Subcutaneous abdominal adipose tissue (tissue), 5 donors: ENCODE results near the gene TNIK.

Source experiments
- H3K27ac ChIP-seq: one replicate; pipeline ENCODE4 v1.7.0; 2013; ENCODE audit warnings: low read depth, mild to moderate bottlenecking, inconsistent platforms, low read length, moderate library complexity
- H3K27me3 ChIP-seq, 5 donors: one replicate each; pipeline ENCODE4 v1.7.0; 2013; ENCODE audit warnings: low read length in 5 of 5, inconsistent platforms in 1 of 5; ENCODE audit not compliant: control insufficient read depth in 5 of 5, insufficient read depth in 4 of 5
- H3K36me3 ChIP-seq, 5 donors: one replicate each; pipeline ENCODE4 v1.7.0; 2013; ENCODE audit warnings: low read length in 5 of 5; ENCODE audit not compliant: control insufficient read depth in 5 of 5, insufficient read depth in 5 of 5
- H3K4me1 ChIP-seq, 5 donors: one replicate each; pipeline ENCODE4 v1.7.0; 2013; ENCODE audit warnings: low read length in 5 of 5, mild to moderate bottlenecking in 3 of 5, moderate library complexity in 1 of 5; ENCODE audit not compliant: control insufficient read depth in 5 of 5, insufficient read depth in 5 of 5
- H3K4me3 ChIP-seq, 5 donors: one replicate each; pipeline ENCODE4 v1.7.0; 2013; ENCODE audit warnings: low read length in 5 of 5, low read depth in 1 of 5
- H3K9ac ChIP-seq, 5 donors: one replicate each; pipeline ENCODE4 v1.7.0; 2013; ENCODE audit warnings: low read length in 5 of 5, mild to moderate bottlenecking in 4 of 5, moderate library complexity in 3 of 5
- H3K9me3 ChIP-seq, 5 donors: one replicate each; pipeline ENCODE4 v1.7.0; 2013; ENCODE audit warnings: low read length in 5 of 5; ENCODE audit not compliant: control insufficient read depth in 5 of 5
- donor health status: healthy.
- donor health status: healthy.
- donor health status: healthy.
- donor health status: healthy.
- donor health status: healthy.

Gene TNIK

DNA sequence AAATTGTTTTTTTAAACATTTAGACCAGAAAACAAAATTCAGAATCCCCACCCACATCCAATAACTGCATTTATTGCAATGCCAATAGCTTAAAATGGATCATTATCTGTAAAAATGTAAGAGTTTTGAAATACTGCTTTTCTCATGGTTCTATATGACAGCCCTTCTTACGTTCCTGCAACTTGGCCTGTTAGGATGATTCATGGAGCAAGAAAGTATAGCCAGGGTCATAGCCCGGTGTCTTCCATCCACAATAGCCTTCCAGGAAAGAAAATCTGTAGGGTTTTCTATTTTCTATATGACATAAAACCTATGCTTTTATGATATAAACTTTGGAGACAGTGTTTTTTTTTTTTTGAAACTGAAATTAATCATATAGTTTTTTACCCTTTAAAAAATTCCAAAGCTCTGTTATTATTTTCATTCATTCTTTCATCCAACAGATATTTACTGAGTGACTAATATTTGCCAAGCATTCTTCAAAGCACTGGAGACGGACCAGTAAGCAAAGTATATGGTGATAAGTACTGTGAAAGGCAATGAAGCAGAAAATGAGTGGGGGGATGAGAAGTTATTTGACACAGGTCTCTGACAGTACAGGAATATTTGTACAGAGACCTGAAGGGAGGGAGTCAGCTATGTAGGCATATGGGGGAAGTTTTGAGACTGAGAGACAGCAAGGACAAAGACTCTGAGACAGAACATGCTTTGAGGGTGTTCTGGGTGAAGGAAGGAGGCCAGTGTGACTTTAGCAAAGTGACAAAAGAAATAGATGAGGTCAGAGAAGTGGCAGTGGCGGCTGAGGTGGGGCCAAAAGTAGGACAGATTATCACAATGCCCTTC is 404.6 kb downstream of the TNIK start:
- Histone ChIP-seq H3K9ac (no peak overlapping the region), H3K4me1 (no peaks in the 10 kb centered on the region), H3K9me3 (no peaks in the 10 kb centered on the region), H3K27me3 (no peaks in the 10 kb centered on the region), H3K4me3 (no peak overlapping the region), H3K27ac (no peak overlapping the region), H3K36me3 (no peaks in the 10 kb centered on the region)

DNA sequence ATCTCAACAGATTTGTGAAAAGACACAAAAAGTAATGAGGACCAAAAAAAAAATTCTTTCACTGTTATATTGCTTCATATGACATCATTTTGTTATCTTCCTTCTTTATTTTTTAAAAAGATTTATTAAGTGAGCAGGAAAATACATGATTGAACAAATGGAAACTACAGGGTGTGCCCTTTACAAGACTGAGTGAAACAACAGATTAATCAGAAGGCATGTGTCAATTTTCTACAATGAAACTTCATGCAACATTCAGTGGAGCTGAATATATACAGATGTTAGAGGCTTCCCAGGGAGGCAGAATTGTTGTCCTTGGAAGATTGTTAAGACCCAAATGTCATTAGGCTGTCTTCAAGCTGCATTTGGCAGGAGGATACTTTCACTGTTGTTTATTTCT is 405.3 kb downstream of the TNIK start:
- H3K4me1 ChIP-seq: peaks cover 0 to 3% (median 0%) of the 10 kb centered on the region in 5 donors

DNA sequence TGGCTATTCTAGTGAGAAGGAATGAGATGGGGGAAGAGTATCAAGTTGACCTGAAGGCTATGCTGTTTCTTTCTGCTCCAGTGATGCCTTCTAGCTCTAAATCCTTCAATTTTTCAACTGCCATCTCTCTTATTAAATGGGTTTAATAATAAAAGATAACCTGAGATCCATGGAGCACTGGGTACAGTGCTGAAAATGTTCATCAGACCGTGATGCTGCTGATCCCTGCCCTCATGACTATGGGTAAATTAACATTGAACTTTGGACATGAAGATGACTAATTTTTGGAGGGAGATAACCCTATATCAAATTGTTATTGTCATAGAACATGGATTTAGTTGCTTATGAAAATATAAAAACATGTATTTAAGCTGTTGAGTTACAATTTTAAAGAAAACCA is 406.0 kb downstream of the TNIK start:
- Histone ChIP-seq H3K4me3 (no peak overlapping the region), H3K36me3 (no peaks in the 10 kb centered on the region)

More for the DNA sequence above, 405.3 kb downstream of the TNIK start:
- Histone ChIP-seq H3K9ac (no peak overlapping the region), H3K4me3 (no peak overlapping the region), H3K36me3 (no peaks in the 10 kb centered on the region), H3K27me3 (no peaks in the 10 kb centered on the region), H3K27ac (no peak overlapping the region), H3K9me3 (no peaks in the 10 kb centered on the region)

DNA sequence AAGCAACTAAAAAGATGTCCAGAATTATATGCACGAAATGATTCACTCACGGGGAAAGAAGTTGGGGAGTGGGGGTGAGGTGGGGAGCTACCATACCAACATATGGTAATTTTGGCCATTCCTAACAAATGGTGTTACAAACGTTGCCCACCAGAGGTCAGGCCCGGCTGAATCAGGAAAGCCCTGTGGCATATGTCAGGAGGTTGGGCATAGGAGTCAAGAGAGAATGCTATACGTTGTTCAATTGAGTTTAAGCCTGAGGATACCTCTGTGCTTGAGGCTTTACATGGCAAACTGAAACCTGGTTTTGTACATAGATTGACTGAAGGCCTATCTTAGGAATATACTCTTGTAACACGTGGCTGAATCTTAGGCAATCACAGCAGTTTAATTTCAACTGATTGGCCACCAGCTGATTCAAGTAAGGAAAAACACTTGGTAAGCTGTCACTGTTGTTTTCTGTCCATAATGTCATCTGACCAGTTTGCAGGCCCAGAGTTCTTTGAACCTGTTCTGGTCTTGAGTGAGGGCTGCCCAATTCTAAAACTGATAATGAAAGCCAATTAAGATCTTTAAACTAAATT is 410.3 kb downstream of the TNIK start:
- H3K4me3 ChIP-seq: no peak overlapping the region
- no peaks in the 10 kb centered on the region for H3K36me3 ChIP-seq
- no peaks in the 10 kb centered on the region for H3K27me3 ChIP-seq
- peaks cover 0 to 12% (median 2%) of the 10 kb centered on the region in 5 donors for H3K4me1 ChIP-seq
- H3K27ac ChIP-seq: no peak overlapping the region
- H3K9me3 ChIP-seq: no peaks in the 10 kb centered on the region
- H3K9ac ChIP-seq: no peak overlapping the region

More for the DNA sequence above, 406.0 kb downstream of the TNIK start:
- no peaks in the 10 kb centered on the region for H3K9me3 ChIP-seq
- H3K27ac ChIP-seq: no peak overlapping the region
- peaks cover 0 to 4% (median 0%) of the 10 kb centered on the region in 5 donors for H3K4me1 ChIP-seq
- H3K27me3 ChIP-seq: no peaks in the 10 kb centered on the region
- H3K9ac ChIP-seq: no peak overlapping the region

DNA sequence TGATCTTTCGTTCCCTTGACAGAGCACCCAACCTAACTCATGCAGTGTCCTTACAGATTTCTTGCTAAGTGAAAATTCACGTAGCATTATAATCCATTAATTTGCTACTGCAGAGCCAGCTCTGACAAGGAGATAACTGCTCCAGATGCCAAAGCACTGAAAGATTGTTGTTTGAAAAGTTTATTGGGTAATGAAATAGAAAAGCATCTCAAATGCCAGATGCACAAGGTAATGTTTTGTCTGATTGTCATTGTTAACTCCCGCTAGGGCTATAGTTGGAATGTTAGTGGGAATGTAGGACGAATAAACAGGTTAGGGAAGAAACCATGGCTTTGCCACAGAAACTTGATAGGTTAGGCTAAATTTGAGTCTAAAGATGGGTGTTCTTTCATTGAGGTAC is 413.4 kb downstream of the TNIK start:
- no peaks in the 10 kb centered on the region for H3K9me3 ChIP-seq
- no peak overlapping the region for H3K9ac ChIP-seq
- H3K27ac ChIP-seq: no peak overlapping the region
- no peaks in the 10 kb centered on the region for H3K27me3 ChIP-seq
- peaks cover 0 to 14% (median 2%) of the 10 kb centered on the region in 5 donors for H3K4me1 ChIP-seq
- H3K4me3 ChIP-seq: no peak overlapping the region
- no peaks in the 10 kb centered on the region for H3K36me3 ChIP-seq

DNA sequence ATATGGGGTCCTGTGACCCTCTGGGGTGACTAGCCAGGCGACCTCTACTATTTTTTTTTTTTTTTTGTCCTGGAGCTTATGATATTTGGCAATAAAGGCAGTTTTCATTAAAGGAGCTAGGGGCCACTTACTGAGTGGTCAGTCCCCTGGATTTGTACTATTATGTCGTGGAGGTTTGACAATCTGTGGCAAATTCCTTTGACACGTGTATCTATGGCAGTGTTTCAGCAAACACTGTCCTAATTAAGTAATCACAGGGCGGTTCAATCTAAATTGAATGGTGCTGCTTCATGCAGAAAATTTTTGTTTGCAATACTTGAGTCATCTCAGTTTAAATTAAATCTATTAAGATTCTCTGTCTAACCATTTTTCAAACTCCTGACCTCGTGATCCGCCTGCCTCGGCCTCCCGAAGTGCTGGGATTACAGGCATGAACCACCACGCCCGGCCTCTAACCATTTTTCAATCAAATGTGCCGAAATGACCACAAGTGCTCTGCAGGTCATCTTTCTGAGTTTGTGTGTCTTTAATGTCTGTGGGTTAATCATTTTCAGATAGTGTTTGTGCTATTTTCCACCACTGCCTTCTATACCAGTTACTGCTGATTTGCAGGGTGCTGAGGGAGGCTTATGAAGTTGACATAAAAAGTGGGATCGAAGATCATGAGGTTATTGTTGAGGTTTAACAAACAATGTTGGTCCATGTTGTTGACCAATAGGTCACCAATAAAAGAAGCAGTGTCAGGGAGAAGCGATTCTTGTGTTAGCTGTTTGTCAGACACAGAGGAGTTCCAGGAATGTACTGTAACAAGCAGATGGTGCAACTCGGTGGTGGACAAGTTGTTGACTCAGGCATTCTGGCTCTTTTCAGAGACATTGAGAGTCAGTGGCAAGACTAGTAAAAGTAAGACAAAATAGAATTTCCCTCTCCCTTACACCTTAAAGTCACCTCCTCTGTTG is 415.1 kb downstream of the TNIK start:
- Histone ChIP-seq H3K36me3 (no peaks in the 10 kb centered on the region), H3K9ac (no peak overlapping the region), H3K4me3 (no peak overlapping the region), H3K9me3 (no peaks in the 10 kb centered on the region), H3K27me3 (no peaks in the 10 kb centered on the region), H3K27ac (no peak overlapping the region), H3K4me1 (peaks cover 0 to 13% (median 2%) of the 10 kb centered on the region in 5 donors)

DNA sequence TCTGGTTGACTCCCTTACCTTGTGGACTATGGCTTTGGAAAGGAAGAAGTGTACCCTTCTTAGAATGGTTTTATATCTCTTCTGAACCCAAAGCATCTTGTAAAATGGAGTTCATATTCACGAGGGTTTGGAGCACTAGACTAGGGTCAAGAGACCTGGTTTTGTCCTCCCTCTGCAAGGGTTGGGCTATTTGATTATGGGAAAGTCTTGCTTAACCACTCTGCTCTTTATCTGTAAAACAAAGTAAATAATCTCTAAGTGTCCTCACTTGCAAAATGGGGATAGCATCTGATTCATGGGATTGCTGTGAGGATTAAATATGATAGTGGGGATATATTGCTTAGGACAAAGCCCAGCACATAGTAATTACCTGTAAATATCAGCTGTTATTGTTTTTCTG is 415.8 kb downstream of the TNIK start:
- no peaks in the 10 kb centered on the region for H3K9me3 ChIP-seq
- no peak overlapping the region for H3K9ac ChIP-seq
- no peaks in the 10 kb centered on the region for H3K36me3 ChIP-seq

DNA sequence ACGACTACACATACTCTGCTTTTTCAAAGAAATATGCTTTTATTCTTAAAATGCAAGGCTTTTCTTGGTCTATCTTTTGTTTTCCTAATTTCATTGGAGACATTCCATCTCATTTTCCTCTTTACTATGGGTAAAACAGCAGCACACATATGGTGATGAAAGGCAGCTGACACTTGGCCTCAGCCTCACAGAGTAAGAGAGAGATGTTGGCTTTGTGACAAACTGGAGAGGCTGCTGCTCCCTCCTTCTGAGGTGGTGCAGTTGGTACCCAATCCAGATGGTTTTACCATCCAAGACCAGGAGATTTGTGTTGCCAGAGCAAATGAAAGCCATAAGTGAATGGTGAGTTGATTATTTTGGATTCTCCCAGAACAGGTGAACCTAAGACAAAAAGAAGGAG is 420.5 kb downstream of the TNIK start:
- Histone ChIP-seq H3K36me3 (no peaks in the 10 kb centered on the region), H3K9me3 (no peaks in the 10 kb centered on the region), H3K27me3 (no peaks in the 10 kb centered on the region), H3K27ac (no peak overlapping the region), H3K9ac (no peak overlapping the region), H3K4me3 (no peak overlapping the region), H3K4me1 (no peaks in the 10 kb centered on the region)

More for the DNA sequence above, 415.8 kb downstream of the TNIK start:
- Histone ChIP-seq H3K4me1 (peaks cover 0 to 11% (median 2%) of the 10 kb centered on the region in 5 donors), H3K27me3 (no peaks in the 10 kb centered on the region), H3K27ac (no peak overlapping the region), H3K4me3 (no peak overlapping the region)

DNA sequence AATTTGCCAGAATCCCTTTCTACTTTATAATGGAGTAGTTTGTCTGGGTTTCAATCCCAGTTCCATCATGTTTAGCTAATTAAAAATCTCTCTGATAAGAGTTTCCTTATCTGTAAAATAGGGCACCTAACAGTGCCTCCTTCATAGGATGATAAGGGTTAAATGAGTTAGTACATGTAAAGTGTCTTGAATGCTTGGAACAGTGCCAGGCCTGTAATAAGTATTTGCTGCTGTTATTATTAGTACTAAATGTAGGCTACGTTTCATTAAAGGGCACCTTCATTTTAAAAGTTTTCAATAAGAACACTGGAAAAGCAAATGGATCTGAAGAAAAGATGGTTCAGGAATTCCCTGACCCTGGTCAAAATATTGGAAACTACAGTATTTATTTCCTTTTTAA is 421.9 kb downstream of the TNIK start:
- Histone ChIP-seq H3K27me3 (no peaks in the 10 kb centered on the region), H3K36me3 (no peaks in the 10 kb centered on the region), H3K9me3 (no peaks in the 10 kb centered on the region), H3K9ac (no peak overlapping the region), H3K4me3 (no peak overlapping the region), H3K4me1 (no peaks in the 10 kb centered on the region), H3K27ac (no peak overlapping the region)
